HCT116 (cell line): Measurements from ENCODE around the gene MANEAL. TPM values are rescaled to one million over a fixed set of nuclear protein-coding genes. Genes with fewer than 3 reads are reported as not detected.

Experiments
- ATAC-seq: fragments of 200-7000 bp; cut with Tn5 transposase; 2 replicates; pipeline ENCODE4 v1.9.1; 2020; ENCODE audit warnings: mild to moderate bottlenecking, moderate library complexity
- BruUV-seq: library from RNA; stranded (reverse); fragments of 400-500 nt; replicated peaks from 2 replicates; lab custom pipeline; 2021; lab: Mats Ljungman, UMichigan
- CTCF ChIA-PET: fragments of 300-600 bp; sonication (Branson Sonifier 250); formaldehyde crosslinking; loops from one replicate; lab custom pipeline; 2021; ENCODE audit warnings: antibody characterized with exemption; lab: Charles Lee
- POLR2A ChIA-PET: fragments of 300-600, 350-600 bp; sonication (Branson Sonifier 250); formaldehyde crosslinking; loops from one replicate; lab custom pipeline; 2021; ENCODE audit warnings: antibody characterized with exemption; lab: Charles Lee
- RAD21 ChIA-PET, 2 experiments: fragments of 300-600 bp; sonication (Branson Sonifier 250); formaldehyde crosslinking; loops; one replicate each; lab custom pipeline; 2023; ENCODE audit warnings: low total read pairs in 2 of 2; ENCODE audit not compliant: uncharacterized antibody in 2 of 2, unreplicated experiment in 2 of 2, low non-redundant PET in 1 of 2; lab: Charles Lee
- DNase-seq: peaks from one replicate; pipeline ENCODE4 v3.0.0-alpha.2; 2010; ENCODE audit warnings: low read depth, low spot score
- H2AFZ ChIP-seq: fragments of 200-600 bp; shearing (Covaris generic), sonication (generic); 2 replicates; pipeline ENCODE4 v1.6.1; 2017; ENCODE audit warnings: low read depth, mixed run types, mixed read lengths, antibody characterized with exemption, low read length; ENCODE audit not compliant: poor library complexity, severe bottlenecking
- H3K27ac ChIP-seq: 2 replicates; pipeline ENCODE4 v1.5.1; 2012; ENCODE audit warnings: low read depth, low read length
- H3K27me3 ChIP-seq: fragments of 200-600 bp; sonication (generic); 2 replicates; pipeline ENCODE4 v1.6.1; 2016; ENCODE audit warnings: mixed run types, low read length, mixed read lengths; ENCODE audit not compliant: insufficient read depth
- H3K36me3 ChIP-seq, 2 experiments: fragments of 200-500 bp in 1 of 2; fragments of 200-600 bp in 1 of 2; sonication (Bioruptor generic) in 1 of 2; sonication (generic) in 1 of 2; 2 replicates each; pipeline versions ENCODE4 v1.5.1 to v1.6.1; 2014 to 2016; ENCODE audit warnings: low read length in 2 of 2, inconsistent platforms in 1 of 2, mixed read lengths in 1 of 2, mixed run types in 1 of 2; ENCODE audit not compliant: insufficient read depth in 2 of 2, control insufficient read depth in 1 of 2
- H3K4me1 ChIP-seq, 2 experiments: fragments of 200-600 bp in 1 of 2; sonication (generic) in 1 of 2; 2 replicates each; pipeline versions ENCODE4 v1.5.1 to v1.6.1; 2012 to 2017; ENCODE audit warnings: low read length in 2 of 2, inconsistent platforms in 1 of 2, mild to moderate bottlenecking in 1 of 2, mixed read lengths in 1 of 2, mixed run types in 1 of 2, moderate library complexity in 1 of 2; ENCODE audit not compliant: insufficient read depth in 2 of 2, control insufficient read depth in 1 of 2
- H3K4me2 ChIP-seq: fragments of 200-600 bp; sonication (generic); 2 replicates; pipeline ENCODE4 v1.6.1; 2017; ENCODE audit warnings: mixed run types, low read length, mixed read lengths
- H3K4me3 ChIP-seq, 2 experiments: fragments of 200-600 bp in 1 of 2; sonication (generic) in 1 of 2; replicated peaks in 1 of 2; 2 replicates each; pipeline ENCODE4 v1.5.1; 2011 to 2016; ENCODE audit warnings: low read length in 2 of 2, control low read depth in 1 of 2, low read depth in 1 of 2, mild to moderate bottlenecking in 1 of 2, mixed read lengths in 1 of 2, mixed run types in 1 of 2
- H3K79me2 ChIP-seq: fragments of 200-600 bp; sonication (generic); 2 replicates; pipeline ENCODE4 v1.6.1; 2017; ENCODE audit warnings: mild to moderate bottlenecking, mixed run types, low read length, moderate library complexity, mixed read lengths; ENCODE audit not compliant: insufficient read depth
- H3K9ac ChIP-seq: fragments of 200-600 bp; sonication (generic); 2 replicates; pipeline ENCODE4 v1.6.1; 2016; ENCODE audit warnings: low read length, mixed read lengths
- H3K9me2 ChIP-seq: fragments of 200-600 bp; sonication (generic), shearing (Covaris generic); 2 replicates; pipeline ENCODE4 v1.6.1; 2017; ENCODE audit warnings: mixed run types, mild to moderate bottlenecking, moderate library complexity; ENCODE audit not compliant: insufficient read depth
- H3K9me3 ChIP-seq, 2 experiments: fragments of 200-500 bp in 1 of 2; fragments of 200-600 bp in 1 of 2; sonication (Bioruptor generic) in 1 of 2; sonication (generic) in 1 of 2; 2 replicates each; pipeline ENCODE4 v1.6.1; 2014 to 2017; ENCODE audit warnings: low read length in 2 of 2, mixed read lengths in 2 of 2, inconsistent platforms in 1 of 2, low read depth in 1 of 2, mild to moderate bottlenecking in 1 of 2, mixed run types in 1 of 2, moderate library complexity in 1 of 2; ENCODE audit not compliant: control insufficient read depth in 1 of 2, insufficient read depth in 1 of 2
- H4K20me1 ChIP-seq: fragments of 200-600 bp; sonication (generic), shearing (Covaris generic); 2 replicates; pipeline ENCODE4 v1.6.1; 2017; ENCODE audit warnings: mixed run types, mild to moderate bottlenecking, moderate library complexity; ENCODE audit not compliant: insufficient read depth
- CBX3 ChIP-seq: IDR thresholded peaks from 2 replicates; pipeline ENCODE4 v1.6.1; 2012; ENCODE audit warnings: low read depth
- CEBPB ChIP-seq: IDR thresholded peaks from 2 replicates; pipeline ENCODE4 v1.6.1; 2012; ENCODE audit warnings: low read depth
- EGR1 ChIP-seq: IDR thresholded peaks from 2 replicates; pipeline ENCODE4 v1.6.1; 2012; ENCODE audit warnings: low read depth
- ELF1 ChIP-seq: IDR thresholded peaks from 2 replicates; pipeline ENCODE4 v1.6.1; 2012; ENCODE audit warnings: low read depth, borderline replicate concordance
- EZH2 ChIP-seq: fragments of 200-600 bp; sonication (generic); IDR thresholded peaks from 2 replicates; pipeline ENCODE4 v1.6.1; 2017; ENCODE audit warnings: antibody characterized with exemption, mixed run types
- JUND ChIP-seq: IDR thresholded peaks from 2 replicates; pipeline ENCODE4 v1.6.1; 2012
- RAD21 ChIP-seq: IDR thresholded peaks from 2 replicates; pipeline ENCODE4 v1.6.1; 2012; ENCODE audit warnings: low read depth, mild to moderate bottlenecking
- SP1 ChIP-seq: IDR thresholded peaks from 2 replicates; pipeline ENCODE4 v1.6.1; 2012; ENCODE audit warnings: low read depth
- intact Hi-C: fragments of 100-400 bp; cut with micrococcal nuclease; formaldehyde crosslinking; loops from 2 replicates; pipeline ENCODE4 v1.10.0; 2022
- total RNA-seq: library from RNA; stranded (reverse); gene quantifications from one replicate; pipeline ENCODE4 v1.2.1, GENCODE V29; 2021; ENCODE audit not compliant: unreplicated experiment
- TF ChIP-seq, protein P1 (sequence below): IDR thresholded peaks from 2 replicates; pipeline ENCODE4 v1.6.1; 2012; ENCODE audit warnings: low read depth

Gene MANEAL
- total RNA-seq, 1 experiment from 2014 or later, result 17.3 TPM

DNA sequence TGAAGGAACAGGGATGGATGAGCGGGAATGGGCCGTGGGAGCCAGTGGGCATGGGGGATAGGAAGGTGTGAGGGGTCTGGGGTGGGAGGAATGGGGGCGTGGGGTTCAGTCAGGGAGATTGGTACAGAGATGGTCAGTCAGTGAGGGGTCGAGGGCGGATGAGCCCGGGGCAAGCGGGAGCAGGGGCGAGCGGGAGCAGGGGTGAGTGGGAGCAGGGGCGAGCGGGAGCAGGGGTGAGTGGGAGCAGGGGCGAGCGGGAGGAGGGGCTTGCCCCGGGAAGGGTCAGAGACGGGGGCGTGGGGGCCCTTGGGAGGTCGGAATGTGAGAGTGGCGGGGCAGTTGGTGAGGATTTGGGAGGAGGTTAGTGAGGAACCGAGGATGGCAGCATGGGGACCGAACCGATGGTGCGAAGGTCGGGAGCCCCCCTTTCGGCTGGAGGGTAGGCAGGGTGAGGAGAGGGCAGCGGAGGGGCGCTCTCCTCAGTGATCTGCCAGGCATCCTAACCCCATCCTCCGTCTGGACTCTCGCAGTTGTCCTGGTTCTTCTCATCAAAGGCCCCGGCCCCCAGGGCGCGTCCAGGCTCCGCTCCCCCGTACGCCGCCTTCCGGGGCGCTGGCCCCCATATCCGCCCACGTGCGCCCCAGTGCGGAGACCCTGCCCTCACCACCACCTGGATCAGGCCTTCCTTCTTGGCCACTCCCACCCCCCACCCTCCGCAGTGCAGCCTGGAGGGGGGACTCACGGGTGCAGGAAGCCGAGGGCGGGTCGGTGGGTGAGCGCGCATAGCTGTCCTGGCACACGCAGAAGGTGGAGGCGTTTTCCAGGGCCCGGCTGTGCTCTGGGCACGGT, 40.0 kb upstream of the MANEAL start:
- intact Hi-C loops, result no loop called here
- CTCF ChIA-PET, result no interaction called here
- peak overlapping the region; percentile 51 for H3K9ac ChIP-seq
- H3K36me3 ChIP-seq, result no peaks in the 10 kb centered on the region
- no TSS peak for BruUV-seq
- H3K9me3 ChIP-seq, result no peaks in the 10 kb centered on the region
- no peaks in the 10 kb centered on the region for H3K79me2 ChIP-seq
- H3K9me2 ChIP-seq, result no peaks in the 10 kb centered on the region
- TF ChIP-seq SP1 (no peak), JUND (no peak), CBX3 (no peak), CEBPB (no peak), ELF1 (no peak), EGR1 (no peak), EZH2 (no peak), RAD21 (no peak)
- TF ChIP-seq, protein P1, sequence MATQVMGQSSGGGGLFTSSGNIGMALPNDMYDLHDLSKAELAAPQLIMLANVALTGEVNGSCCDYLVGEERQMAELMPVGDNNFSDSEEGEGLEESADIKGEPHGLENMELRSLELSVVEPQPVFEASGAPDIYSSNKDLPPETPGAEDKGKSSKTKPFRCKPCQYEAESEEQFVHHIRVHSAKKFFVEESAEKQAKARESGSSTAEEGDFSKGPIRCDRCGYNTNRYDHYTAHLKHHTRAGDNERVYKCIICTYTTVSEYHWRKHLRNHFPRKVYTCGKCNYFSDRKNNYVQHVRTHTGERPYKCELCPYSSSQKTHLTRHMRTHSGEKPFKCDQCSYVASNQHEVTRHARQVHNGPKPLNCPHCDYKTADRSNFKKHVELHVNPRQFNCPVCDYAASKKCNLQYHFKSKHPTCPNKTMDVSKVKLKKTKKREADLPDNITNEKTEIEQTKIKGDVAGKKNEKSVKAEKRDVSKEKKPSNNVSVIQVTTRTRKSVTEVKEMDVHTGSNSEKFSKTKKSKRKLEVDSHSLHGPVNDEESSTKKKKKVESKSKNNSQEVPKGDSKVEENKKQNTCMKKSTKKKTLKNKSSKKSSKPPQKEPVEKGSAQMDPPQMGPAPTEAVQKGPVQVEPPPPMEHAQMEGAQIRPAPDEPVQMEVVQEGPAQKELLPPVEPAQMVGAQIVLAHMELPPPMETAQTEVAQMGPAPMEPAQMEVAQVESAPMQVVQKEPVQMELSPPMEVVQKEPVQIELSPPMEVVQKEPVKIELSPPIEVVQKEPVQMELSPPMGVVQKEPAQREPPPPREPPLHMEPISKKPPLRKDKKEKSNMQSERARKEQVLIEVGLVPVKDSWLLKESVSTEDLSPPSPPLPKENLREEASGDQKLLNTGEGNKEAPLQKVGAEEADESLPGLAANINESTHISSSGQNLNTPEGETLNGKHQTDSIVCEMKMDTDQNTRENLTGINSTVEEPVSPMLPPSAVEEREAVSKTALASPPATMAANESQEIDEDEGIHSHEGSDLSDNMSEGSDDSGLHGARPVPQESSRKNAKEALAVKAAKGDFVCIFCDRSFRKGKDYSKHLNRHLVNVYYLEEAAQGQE, result no peak
- TF ChIP-seq, all 23 proteins: peak for 0
- ATAC-seq, result no peak
- H3K4me3 ChIP-seq, result peak overlapping the region; percentile 51 to 61
- peak overlapping the region; percentile 87 for H3K4me2 ChIP-seq
- H3K27me3 ChIP-seq, result peaks cover 5% of the 10 kb centered on the region; the same call in 1 of the 2 replicates
- peaks cover 5 to 23% of the 10 kb centered on the region in 2 experiments; a peak in 3 of 4 replicates for H3K4me1 ChIP-seq
- no peak overlapping the region for H2AFZ ChIP-seq
- no peak overlapping the region for H3K27ac ChIP-seq
- ChIA-PET RAD21 (no interaction called here), POLR2A (no interaction called here)
- H4K20me1 ChIP-seq, result no peaks in the 10 kb centered on the region
- DNase-seq, result no peak
